ENCODE data around the gene POU1F1.

Gene POU1F1

GRCh38 chr3:87276484-87276883 lies at the start of gene POU1F1:
Gene POU1F1 (minus strand): TSS chr3:87276584. CDS start chr3:87276462, 122 bp downstream.
- DNase-seq (ENCODE audit: low read depth) = no peak
- TF ChIP-seq CTCF (conservative IDR thresholded peaks at IDR 0.05; ENCODE audit: low read length) = no peak

GRCh38 chr3:87324609-87325008 lies 48.2 kb upstream of the POU1F1 start:
- no peak for TF ChIP-seq CTCF (conservative IDR thresholded peaks at IDR 0.05; ENCODE audit: low read length)
- H3K4me3 ChIP-seq (ENCODE audit: low read length) = no peak overlapping the region
- DNase-seq (ENCODE audit: low read depth) = no peak

More at GRCh38 chr3:87276484-87276883, at the start of gene POU1F1:
- no peak within 1 kb of the TSS for H3K4me3 ChIP-seq (ENCODE audit: low read length)

- no peak overlapping the region for H3K4me3 ChIP-seq (ENCODE audit: low read length)
- no peak for TF ChIP-seq CTCF (conservative IDR thresholded peaks at IDR 0.05; ENCODE audit: low read length)
- DNase-seq (ENCODE audit: low read depth) = no peak
These were observed 44.6 kb upstream of the POU1F1 start for GRCh38 chr3:87320756-87321626.

GRCh38 chr3:87318617-87319021 lies 42.2 kb upstream of the POU1F1 start:
- TF ChIP-seq CTCF (conservative IDR thresholded peaks at IDR 0.05; ENCODE audit: low read length) = no peak

DNA sequence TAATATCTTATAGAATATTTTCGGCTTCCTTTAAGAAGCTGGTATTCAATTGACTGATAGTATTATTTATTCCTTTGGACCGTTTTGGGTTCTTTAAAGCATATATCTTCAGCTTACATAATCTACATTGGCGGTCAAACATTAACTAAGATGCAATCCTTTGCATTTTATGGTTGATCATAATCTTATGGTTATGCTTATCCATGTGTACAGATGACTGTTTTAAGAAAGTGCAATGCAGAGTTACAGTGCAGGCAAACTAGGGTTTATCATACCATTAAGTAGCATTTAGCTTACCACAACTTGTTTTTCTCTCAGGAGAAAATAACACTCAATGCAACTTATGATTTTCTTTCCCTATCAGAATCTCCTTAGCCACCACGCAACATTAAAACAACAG lies 41.4 kb upstream of the POU1F1 start:
- no peak for DNase-seq (ENCODE audit: low read depth)
- no peak for TF ChIP-seq CTCF (conservative IDR thresholded peaks at IDR 0.05; ENCODE audit: low read length)
- no peak overlapping the region for H3K4me3 ChIP-seq (ENCODE audit: low read length)

More at GRCh38 chr3:87318617-87319021, 42.2 kb upstream of the POU1F1 start:
- no peak overlapping the region for H3K4me3 ChIP-seq (ENCODE audit: low read length)
- DNase-seq (ENCODE audit: low read depth) = no peak

GRCh38 chr3:87313641-87314040 lies 37.3 kb upstream of the POU1F1 start:
- DNase-seq (ENCODE audit: low read depth) = no peak
- no peak for TF ChIP-seq CTCF (conservative IDR thresholded peaks at IDR 0.05; ENCODE audit: low read length)
- no peak overlapping the region for H3K4me3 ChIP-seq (ENCODE audit: low read length)

DNA sequence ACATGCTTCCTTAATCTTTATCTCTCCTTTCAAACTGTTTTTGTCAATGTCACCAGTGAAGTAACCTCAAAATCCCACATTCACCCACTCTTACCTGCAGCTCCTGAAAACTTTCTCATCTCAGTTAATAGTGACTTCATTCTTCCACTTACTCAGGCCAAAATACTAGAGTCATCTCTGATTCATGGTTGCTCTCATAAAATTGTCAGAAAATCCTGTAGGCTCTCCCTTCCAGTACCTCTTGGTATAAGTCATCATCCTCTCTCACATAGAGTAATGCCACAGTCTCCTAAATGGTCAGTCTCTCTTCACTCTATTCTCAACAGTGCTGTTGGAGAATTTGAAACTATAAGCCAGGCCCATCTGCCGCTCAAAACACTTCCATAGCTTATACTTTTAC lies 34.9 kb upstream of the POU1F1 start:
- H3K4me3 ChIP-seq (ENCODE audit: low read length) = no peak overlapping the region
- no peak for TF ChIP-seq CTCF (conservative IDR thresholded peaks at IDR 0.05; ENCODE audit: low read length)
- DNase-seq (ENCODE audit: low read depth) = no peak

Measured in AG10803 (cell line).